ENCODE measurements around the gene GIN1. TPM values are rescaled to one million over a fixed set of nuclear protein-coding genes. Genes with fewer than 3 reads are reported as not detected.

Gene GIN1
- polyA plus RNA-seq, 1 donor: 7.3 TPM

GRCh38 chr5:103041071-103041676, 78.8 kb downstream of the GIN1 start:
- H3K4me1 ChIP-seq (ENCODE audit: control insufficient read depth, insufficient read depth, low read length): no peaks in the 10 kb centered on the region
- H3K27me3 ChIP-seq (ENCODE audit: control insufficient read depth, insufficient read depth, low read length): peaks cover 2% of the 10 kb centered on the region
- peak in 1 of 2 donors; percentile 11 for DNase-seq
- H3K4me3 ChIP-seq (ENCODE audit: low read length): no peak overlapping the region
- WGBS (ENCODE audit: insufficient coverage, low lambda C conversion rate): 88% methylated on average over 1 of the region's 4 CpGs
- H3K9me3 ChIP-seq (ENCODE audit: control insufficient read depth, low read depth, low read length): no peaks in the 10 kb centered on the region
- no peaks in the 10 kb centered on the region for H3K36me3 ChIP-seq (ENCODE audit: control insufficient read depth, insufficient read depth, low read length)
- no peak overlapping the region for H3K27ac ChIP-seq (ENCODE audit: low read length)

GRCh38 chr5:103037673-103038455, 82.1 kb downstream of the GIN1 start:
- DNase-seq: no peak
- peaks cover under 1% of the 10 kb centered on the region for H3K36me3 ChIP-seq (ENCODE audit: control insufficient read depth, insufficient read depth, low read length)
- H3K27ac ChIP-seq (ENCODE audit: low read length): no peak overlapping the region
- 92% methylated on average over 2 of the region's 4 CpGs for WGBS (ENCODE audit: insufficient coverage, low lambda C conversion rate)
- peaks cover 6% of the 10 kb centered on the region for H3K9me3 ChIP-seq (ENCODE audit: control insufficient read depth, low read depth, low read length)
- H3K27me3 ChIP-seq (ENCODE audit: control insufficient read depth, insufficient read depth, low read length): peaks cover 2% of the 10 kb centered on the region
- H3K4me1 ChIP-seq (ENCODE audit: control insufficient read depth, insufficient read depth, low read length): no peaks in the 10 kb centered on the region
- no peak overlapping the region for H3K4me3 ChIP-seq (ENCODE audit: low read length)

GRCh38 chr5:103036601-103037000, 83.3 kb downstream of the GIN1 start:
- peaks cover 6% of the 10 kb centered on the region for H3K9me3 ChIP-seq (ENCODE audit: control insufficient read depth, low read depth, low read length)
- no peaks in the 10 kb centered on the region for H3K4me1 ChIP-seq (ENCODE audit: control insufficient read depth, insufficient read depth, low read length)
- no peak overlapping the region for H3K4me3 ChIP-seq (ENCODE audit: low read length)
- peaks cover 8% of the 10 kb centered on the region for H3K36me3 ChIP-seq (ENCODE audit: control insufficient read depth, insufficient read depth, low read length)
- no CpG with 5 or more reads among the region's 2 CpGs for WGBS (ENCODE audit: insufficient coverage, low lambda C conversion rate)
- DNase-seq: no peak
- H3K27me3 ChIP-seq (ENCODE audit: control insufficient read depth, insufficient read depth, low read length): peaks cover 2% of the 10 kb centered on the region
- no peak overlapping the region for H3K27ac ChIP-seq (ENCODE audit: low read length)

Other genes with a start within 250 kb of the GIN1 start
- gene PPIP5K2, start 163 bp upstream of the GIN1 start, polyA plus RNA-seq: 53.4 TPM
- gene MACIR, start 138.6 kb upstream of the GIN1 start, polyA plus RNA-seq: 31.2 TPM

Measured in large intestine (tissue), 3 donors.